Cardiac muscle cell (in vitro differentiated cells and primary cell): ENCODE data around the gene CD48. TPM values are rescaled to one million over a fixed set of nuclear protein-coding genes. Genes with fewer than 3 reads are reported as not detected.

Source experiments
- DNase-seq, 2 donors: peaks; one replicate each; pipeline versions ENCODE4 v3.0.0 to v3.0.0-alpha.2; 2010 to 2017; ENCODE audit warnings: low read depth in 1 of 2, low spot score in 1 of 2
- H3K27ac ChIP-seq: fragments of 200-600 bp; sonication (generic); 2 replicates; pipeline ENCODE4 v1.5.1; 2016
- H3K27me3 ChIP-seq: fragments of 200-600 bp; sonication (generic); 2 replicates; pipeline ENCODE4 v1.6.0; 2016; ENCODE audit warnings: control low read depth
- H3K36me3 ChIP-seq: fragments of 200-600 bp; sonication (generic); 2 replicates; pipeline ENCODE4 v1.5.1; 2016; ENCODE audit warnings: control low read depth
- H3K4me1 ChIP-seq: fragments of 200-600 bp; sonication (generic); 2 replicates; pipeline ENCODE4 v1.8.1; 2017; ENCODE audit warnings: low read depth, mild to moderate bottlenecking, mixed run types
- H3K4me3 ChIP-seq: fragments of 200-600 bp; sonication (generic); 2 replicates; pipeline ENCODE4 v1.5.1; 2016; ENCODE audit warnings: mild to moderate bottlenecking
- H3K9me3 ChIP-seq: fragments of 200-600 bp; sonication (generic); 2 replicates; pipeline ENCODE4 v1.5.1; 2017; ENCODE audit warnings: low read depth, mild to moderate bottlenecking, control low read depth
- polyA plus RNA-seq: library from polyadenylated mRNA; unstranded; fragments of >200 nt; fragmentation: Nextera tagmentation; extraction: Ambion mirVana; gene quantifications from 2 replicates; pipeline ENCODE4 v1.2.1, GENCODE V29; 2016
- total RNA-seq: library from RNA; depleted of rRNA; stranded (reverse); fragments of >200 nt; gene quantifications from 2 replicates; pipeline ENCODE4 v1.2.3, GENCODE V29; 2016
- TF ChIP-seq, protein P1 (sequence below): IDR thresholded peaks from 2 replicates; pipeline ENCODE4 v1.5.1; 2012; ENCODE audit warnings: low read depth, mild to moderate bottlenecking, low read length

The CD48 gene
- total and polyA plus RNA-seq, 2 experiments from 2014 or later = not detected

DNA sequence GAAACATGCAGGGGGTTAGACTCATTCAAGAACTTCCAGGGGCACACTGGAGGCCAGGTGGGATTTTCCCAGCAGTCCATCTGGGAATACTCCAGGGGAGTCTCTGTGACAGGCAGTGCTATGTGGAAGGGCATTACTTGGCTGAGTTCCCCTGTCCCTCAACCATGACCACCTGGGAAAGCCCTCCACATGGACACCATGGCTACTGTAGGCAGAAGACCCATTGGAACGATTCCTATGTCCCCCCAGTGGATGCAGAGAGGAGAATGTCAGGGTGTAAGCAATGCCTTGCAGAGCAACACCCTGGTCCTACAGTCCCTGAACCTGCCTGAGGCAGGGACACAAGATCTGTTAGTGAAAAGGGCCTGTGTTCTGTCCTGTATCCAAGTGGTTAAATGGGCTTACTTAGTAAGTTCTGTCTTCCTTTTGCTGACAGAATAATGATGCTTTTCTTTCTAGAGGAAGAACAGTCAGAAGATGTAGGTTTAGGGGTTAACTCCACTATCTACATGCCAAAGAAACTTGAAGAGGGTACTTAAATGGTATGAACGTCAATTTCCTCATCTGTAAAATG is 78.2 kb downstream of the CD48 start:
- H3K27me3 ChIP-seq = no peaks in the 10 kb centered on the region
- no peaks in the 10 kb centered on the region for H3K36me3 ChIP-seq
- no peaks in the 10 kb centered on the region for H3K9me3 ChIP-seq
- H3K27ac ChIP-seq = no peak overlapping the region
- no peak overlapping the region for H3K4me3 ChIP-seq
- no peak for DNase-seq
- TF ChIP-seq, protein P1, sequence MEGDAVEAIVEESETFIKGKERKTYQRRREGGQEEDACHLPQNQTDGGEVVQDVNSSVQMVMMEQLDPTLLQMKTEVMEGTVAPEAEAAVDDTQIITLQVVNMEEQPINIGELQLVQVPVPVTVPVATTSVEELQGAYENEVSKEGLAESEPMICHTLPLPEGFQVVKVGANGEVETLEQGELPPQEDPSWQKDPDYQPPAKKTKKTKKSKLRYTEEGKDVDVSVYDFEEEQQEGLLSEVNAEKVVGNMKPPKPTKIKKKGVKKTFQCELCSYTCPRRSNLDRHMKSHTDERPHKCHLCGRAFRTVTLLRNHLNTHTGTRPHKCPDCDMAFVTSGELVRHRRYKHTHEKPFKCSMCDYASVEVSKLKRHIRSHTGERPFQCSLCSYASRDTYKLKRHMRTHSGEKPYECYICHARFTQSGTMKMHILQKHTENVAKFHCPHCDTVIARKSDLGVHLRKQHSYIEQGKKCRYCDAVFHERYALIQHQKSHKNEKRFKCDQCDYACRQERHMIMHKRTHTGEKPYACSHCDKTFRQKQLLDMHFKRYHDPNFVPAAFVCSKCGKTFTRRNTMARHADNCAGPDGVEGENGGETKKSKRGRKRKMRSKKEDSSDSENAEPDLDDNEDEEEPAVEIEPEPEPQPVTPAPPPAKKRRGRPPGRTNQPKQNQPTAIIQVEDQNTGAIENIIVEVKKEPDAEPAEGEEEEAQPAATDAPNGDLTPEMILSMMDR = no peak
- peaks cover under 1% of the 10 kb centered on the region for H3K4me1 ChIP-seq

DNA sequence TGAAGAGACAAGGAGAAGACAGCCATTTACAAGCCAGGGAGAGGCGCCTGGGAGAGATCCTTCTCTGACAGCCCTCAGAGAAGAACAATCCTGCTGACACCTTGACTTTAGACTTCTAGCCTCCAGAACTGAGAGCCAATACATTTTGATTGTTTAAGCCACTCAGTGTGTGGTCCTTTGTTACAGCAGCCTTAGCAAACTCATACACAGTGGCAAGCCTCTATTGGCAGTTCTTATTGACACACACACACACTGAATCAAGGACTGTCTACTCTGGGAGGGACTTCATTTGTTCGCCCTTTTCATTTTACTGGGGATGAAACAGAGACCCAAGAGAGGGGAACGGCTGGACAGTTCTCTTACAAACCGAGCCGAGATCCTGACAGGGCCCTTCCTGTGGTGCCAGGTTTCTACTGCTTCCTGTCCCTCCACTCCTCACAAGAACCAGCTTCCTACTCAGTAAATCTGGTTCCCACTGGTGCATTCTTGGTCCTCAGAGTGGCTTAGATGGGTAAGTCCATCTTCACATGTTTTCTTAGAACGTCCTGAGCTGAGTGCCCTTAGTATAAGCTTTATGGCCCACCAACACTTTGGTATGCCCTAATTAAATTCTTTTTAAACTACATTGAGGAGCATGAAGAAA is 79.5 kb downstream of the CD48 start:
- Histone ChIP-seq H3K9me3 (no peaks in the 10 kb centered on the region), H3K27me3 (no peaks in the 10 kb centered on the region), H3K36me3 (no peaks in the 10 kb centered on the region), H3K4me3 (no peak overlapping the region), H3K4me1 (no peaks in the 10 kb centered on the region), H3K27ac (no peak overlapping the region)
- no peak for DNase-seq
- TF ChIP-seq, protein P1 = no peak

DNA sequence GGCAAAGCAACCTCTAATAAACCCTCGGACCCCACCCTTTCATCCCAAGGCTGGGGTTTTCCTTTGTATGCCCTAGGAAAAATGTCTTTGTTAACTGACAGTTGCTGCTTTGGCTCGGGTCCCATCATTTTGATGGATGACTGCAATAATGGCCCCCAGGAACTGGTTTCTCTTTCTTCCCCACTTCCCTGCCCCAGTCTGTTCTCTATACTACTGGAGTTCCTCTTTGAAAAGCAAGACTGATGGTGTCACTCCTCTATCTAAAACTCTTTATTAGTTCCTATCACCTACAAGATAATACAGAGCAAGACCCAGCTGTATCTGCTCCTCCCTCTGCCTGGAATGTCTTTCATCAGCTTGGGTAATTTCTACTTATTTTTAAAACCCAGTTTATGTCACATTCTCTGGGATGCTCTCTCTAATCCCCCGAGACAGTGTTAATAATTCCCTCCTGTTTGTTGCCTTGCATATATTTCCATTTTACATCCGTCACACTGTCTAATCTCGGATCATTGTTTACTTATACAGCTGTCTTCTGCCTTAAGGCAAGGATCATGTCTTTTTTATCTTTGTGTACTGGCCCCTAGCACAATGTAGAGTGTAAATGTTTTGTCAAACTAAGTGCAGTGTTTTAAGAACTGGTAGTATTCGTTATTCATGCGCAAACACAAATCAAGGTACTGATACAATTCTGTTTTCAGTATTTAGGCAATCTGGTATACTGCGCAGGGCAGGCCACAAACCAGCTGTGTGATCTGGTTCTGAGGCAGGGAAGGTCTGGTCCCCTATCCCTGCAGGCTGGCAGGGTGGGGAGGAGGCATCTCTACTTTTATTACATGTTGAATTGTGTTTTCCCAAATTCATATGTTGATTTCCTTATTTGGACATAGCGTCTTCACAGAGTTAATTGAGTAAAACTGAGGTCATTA is 80.8 kb downstream of the CD48 start:
- Histone ChIP-seq H3K4me3 (no peak overlapping the region), H3K4me1 (no peaks in the 10 kb centered on the region), H3K36me3 (no peaks in the 10 kb centered on the region), H3K27me3 (no peaks in the 10 kb centered on the region), H3K9me3 (no peaks in the 10 kb centered on the region), H3K27ac (no peak overlapping the region)
- DNase-seq = no peak
- TF ChIP-seq, protein P1 = no peak

DNA sequence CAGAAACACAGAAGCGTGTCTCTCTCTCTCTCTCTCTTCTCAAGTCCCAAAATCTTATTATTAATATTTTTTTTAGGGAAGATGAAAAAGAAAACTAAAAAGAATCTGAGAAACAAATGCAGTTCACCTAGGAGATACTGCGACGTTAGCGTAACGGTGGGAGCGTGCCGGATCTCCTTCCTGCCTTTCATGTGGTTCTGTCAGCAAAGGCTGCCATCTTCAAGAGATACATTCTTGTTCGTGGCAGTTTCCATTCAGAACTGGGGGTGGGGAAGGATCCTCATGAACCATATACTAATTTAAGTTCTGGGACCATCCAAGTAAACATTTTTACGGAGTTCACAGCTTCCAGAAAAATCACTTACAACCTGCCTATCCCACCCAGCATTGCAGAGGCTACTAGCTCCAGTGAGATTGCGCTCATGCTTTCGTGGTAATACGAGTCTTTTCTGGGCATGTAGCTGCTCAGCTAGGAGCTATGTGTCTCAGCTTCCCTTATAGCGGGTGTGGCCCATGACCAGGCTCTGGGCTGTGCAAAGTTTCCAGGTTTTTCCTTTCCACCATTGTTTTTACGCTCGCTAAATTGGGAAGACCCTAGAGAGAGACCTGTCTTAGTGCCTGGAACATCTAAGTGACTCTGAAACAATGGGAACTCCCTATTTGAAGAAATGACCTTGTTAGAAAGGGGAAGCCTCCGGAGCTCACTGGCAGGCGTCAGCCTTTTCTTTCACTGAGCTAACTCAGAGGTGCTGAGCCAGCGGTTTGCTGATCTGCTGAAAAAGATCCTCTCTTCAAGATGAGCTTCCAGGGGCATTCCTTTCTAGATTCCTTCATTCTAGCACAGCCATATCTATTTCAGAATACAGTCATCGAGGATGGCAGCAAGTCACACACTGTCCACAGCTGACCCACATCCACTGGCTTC is 82.1 kb downstream of the CD48 start:
- no peaks in the 10 kb centered on the region for H3K27me3 ChIP-seq
- no peak for DNase-seq
- H3K36me3 ChIP-seq = no peaks in the 10 kb centered on the region
- no peak overlapping the region for H3K4me3 ChIP-seq
- no peaks in the 10 kb centered on the region for H3K4me1 ChIP-seq
- no peaks in the 10 kb centered on the region for H3K9me3 ChIP-seq
- H3K27ac ChIP-seq = no peak overlapping the region
- TF ChIP-seq, protein P1 = no peak

DNA sequence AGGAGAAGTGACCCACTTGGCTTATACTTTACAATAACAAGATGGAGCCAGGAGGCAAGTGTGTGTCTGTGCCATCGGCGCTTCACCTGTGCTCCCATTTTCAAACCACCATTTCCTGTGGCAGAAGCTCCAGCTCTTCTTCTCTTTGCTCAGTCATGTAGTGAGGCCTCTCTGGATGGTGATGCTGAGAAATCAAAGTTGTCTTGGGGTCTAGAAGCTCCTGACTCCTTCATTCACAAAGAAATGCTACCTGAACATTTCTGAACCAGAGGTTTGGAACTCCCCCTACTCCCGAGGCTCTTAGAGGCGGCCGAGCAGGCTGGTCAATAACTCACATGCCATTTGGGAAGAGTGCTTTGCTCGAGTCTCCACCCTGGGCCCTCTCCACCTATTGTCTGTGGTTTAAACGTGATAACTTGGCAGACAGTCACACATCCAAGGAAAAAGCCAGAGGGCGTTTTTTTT is 82.8 kb downstream of the CD48 start:
- no peaks in the 10 kb centered on the region for H3K4me1 ChIP-seq
- no peaks in the 10 kb centered on the region for H3K9me3 ChIP-seq
- TF ChIP-seq, protein P1 = no peak
- H3K4me3 ChIP-seq = no peak overlapping the region
- no peak overlapping the region for H3K27ac ChIP-seq
- no peaks in the 10 kb centered on the region for H3K27me3 ChIP-seq
- no peak for DNase-seq
- no peaks in the 10 kb centered on the region for H3K36me3 ChIP-seq
